SKM-1 (cell line): ENCODE measurements around the gene UBXN4.
"Not testable (repeated sequence)": the region's sequence is repeated elsewhere in the genome, so short reads cannot be mapped to it uniquely, and the experiment has no call there.

ENCODE experiments used
- DNase-seq: peaks from one replicate; lab custom pipeline; 2025; ENCODE audit not compliant: unreplicated experiment; lab: John Stamatoyannopoulos, UW

UBXN4 gene

DNA sequence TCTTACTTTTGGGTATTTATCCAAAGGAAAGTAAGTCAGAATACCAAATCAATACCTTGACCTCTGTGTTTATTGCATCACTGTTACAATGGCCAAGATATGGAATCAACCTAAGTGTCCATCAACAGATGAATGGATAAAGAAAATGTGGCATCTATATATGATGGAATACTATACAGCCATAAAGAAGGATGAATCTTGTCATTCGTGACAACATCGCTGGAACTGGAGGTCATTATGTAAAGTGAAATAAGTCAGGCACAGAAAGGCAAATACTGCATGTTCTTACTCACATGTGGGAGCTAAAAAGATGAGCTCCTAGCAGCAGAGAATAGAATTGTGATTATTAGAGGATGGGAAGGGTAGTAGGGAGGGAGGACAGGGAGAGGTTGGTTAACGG lies 60.7 kb downstream of the UBXN4 start:
- no peak for DNase-seq

GRCh38 chr2:135803278-135803677 lies 61.6 kb downstream of the UBXN4 start:
- DNase-seq: no peak

- not testable (repeated sequence) for DNase-seq
Observed at GRCh38 chr2:135807874-135808273, 66.2 kb downstream of the UBXN4 start.

- no peak for DNase-seq
Observed at GRCh38 chr2:135812907-135813511, 71.4 kb downstream of the UBXN4 start.

GRCh38 chr2:135815269-135815668 lies 73.6 kb downstream of the UBXN4 start:
- DNase-seq: no peak

GRCh38 chr2:135817466-135817865 lies 75.8 kb downstream of the UBXN4 start:
- no peak for DNase-seq

- DNase-seq: no peak
Observed at GRCh38 chr2:135817951-135818350, 76.3 kb downstream of the UBXN4 start.

- DNase-seq: no peak
Observed at GRCh38 chr2:135818937-135819610, 77.4 kb downstream of the UBXN4 start.

DNA sequence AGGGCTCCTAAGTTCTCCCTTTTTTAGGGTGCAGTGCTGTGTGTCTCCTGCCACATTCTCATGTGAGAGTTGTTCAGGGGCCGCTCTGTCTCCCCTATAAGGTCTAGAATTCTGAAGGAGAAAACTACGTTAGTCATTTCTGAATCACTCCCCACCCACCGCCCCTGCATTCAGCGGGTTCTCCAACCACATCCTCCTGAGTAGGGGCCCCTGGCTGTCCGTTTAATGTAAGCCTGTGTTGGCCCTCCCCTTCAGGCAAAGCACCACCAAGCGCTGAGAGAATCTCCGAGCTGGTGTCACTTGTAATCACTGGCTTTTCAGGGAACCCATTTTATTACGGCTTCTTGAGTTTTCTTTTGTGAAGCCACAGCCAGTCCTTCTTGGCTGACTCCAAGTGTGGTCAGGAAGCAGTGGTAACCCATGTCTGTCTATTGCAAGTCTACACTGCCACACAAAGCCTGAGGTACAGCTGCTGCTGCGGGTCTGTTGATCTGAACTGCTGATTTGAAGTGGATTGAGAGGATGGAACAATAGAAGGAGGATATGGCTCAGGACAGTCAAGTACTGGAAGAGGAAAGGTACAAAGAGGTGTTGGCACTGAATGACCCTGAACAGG lies 78.5 kb downstream of the UBXN4 start:
- DNase-seq: no peak

DNA sequence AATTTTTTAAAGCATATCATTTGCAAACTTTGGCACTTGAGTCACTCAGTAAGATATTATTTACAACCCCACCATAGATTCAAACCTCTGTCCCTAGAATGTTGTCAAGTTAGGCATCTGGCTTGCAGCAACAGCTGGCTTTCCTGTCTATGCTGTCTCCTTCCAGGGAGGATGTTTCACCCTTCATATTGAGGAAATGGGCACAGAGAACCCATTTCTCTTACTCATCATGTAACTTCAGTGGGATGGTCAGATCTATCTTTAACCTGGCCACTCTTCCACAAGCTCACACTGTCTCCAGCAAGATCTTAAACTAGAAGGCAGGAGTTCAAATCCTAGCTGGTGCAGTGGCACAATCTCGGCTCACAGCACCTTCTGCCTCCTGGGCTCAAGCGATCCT lies 79.5 kb downstream of the UBXN4 start:
- no peak for DNase-seq

DNA sequence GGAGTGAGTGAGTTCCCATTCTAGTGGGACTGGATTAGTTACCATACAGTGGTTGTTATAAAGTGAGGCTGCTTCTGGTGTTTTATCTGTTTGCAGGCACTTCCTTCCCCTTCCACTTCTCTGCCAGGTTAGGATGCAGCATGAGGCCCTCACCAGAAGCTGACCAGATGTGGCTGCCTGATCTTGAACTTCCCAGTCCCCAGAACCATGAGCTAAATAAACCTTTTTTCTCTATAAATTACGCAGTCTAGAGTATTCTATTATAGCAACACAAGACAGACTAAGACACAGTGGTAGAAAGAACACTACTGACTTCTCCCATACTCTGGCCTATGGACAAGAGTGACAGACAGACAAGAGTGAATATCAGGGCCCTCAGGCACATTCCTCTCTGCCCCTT lies 81.2 kb downstream of the UBXN4 start:
- no peak for DNase-seq

DNA sequence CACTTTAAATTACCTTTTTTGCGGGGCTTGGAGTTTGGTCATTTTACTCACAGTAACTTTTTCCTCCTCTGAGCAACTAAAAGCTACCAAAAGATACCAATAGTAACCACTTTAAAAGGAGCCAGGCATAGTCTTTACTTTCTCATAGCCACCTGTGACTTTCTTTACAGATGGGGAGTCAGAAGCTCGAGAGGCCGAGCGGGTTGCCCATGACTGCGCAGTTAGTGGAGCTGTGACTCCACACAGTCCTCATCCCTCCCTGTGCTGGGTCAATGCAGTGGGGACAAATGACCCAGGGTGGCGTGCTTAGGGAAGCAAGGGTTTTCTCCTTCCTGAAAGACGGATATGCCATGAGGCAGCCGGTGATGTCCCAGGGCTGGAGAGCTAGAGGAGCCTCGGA lies 83.5 kb downstream of the UBXN4 start:
- no peak for DNase-seq

GRCh38 chr2:135825550-135826176 lies 84.0 kb downstream of the UBXN4 start:
- no peak for DNase-seq

GRCh38 chr2:135826544-135826943 lies 84.9 kb downstream of the UBXN4 start:
- DNase-seq: no peak

DNA sequence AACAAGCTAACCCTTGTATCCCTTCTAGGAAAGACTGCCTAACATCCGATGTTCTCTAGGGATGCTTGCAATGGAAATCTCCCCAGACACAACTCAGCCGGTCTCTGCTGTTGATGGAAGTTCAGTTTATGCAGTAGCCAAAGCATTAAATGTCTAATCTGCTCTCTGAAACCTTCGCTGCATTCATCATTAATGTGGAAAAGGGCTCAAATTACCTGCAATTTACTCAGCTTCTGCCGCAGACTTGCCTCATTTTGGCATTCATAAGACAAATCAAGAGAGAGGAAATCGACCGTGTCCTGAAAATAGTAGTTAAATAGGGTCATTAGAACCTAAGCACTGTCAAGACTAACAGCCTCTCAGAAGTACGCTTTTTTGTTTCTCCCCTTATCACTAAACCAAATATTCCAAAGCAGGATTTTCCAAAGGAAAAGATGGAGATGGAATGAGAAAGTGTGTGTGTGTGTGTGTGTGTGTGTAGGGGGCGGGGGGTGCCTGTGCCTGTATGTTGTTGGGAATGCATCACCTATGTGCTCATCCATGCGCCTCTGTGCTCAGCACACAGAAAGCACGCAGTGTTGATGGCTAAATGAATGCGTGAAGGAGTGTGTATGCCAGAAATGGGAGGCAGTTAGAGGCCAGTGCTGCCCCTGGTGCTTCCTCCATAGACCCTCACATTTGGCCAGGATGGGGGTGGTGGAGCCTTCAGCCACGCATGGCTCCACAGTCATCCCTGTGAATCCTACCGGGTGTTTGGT lies 87.9 kb downstream of the UBXN4 start:
- no peak for DNase-seq

GRCh38 chr2:135831180-135831812 lies 89.6 kb downstream of the UBXN4 start:
- DNase-seq: no peak

GRCh38 chr2:135832891-135833290 lies 91.2 kb downstream of the UBXN4 start:
- DNase-seq: no peak
